Measurements from ENCODE around the gene GJD3.

DNA sequence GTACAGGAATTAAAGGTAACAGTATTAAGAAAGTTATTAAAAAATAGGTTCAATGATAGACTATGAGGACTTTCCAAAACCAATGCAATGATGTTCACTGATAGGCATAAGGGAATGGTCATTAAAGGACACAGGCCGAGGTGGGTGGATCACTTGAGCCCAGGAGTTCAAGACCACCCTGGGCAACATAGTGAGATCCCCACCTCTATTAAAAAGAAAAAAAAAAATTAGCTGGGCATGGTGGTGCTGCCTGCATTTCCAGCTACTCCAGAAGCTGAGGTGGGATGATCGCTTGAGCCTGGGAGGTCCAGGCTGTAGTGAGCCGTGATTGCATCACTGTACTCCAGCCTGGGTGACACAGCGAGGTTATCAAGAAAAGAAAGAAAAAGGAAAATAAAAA is 47.3 kb upstream of the GJD3 start:
- TF ChIP-seq EZH2 (IDR thresholded peaks at IDR 0.05; ENCODE audit: low read depth, unreplicated experiment) (no peak), POLR2AphosphoS5 (IDR thresholded peaks at IDR 0.05; ENCODE audit: low read depth) (no peak)

Measured in GM23338 (cell line).